Stomach (tissue), 9 donors: ENCODE results near the gene GUCD1. TPM values are rescaled to one million over a fixed set of nuclear protein-coding genes. Genes with fewer than 3 reads are reported as not detected.

Source experiments
- DNase-seq, 2 donors: peaks; one replicate each; pipeline versions ENCODE4 v3.0.0 to v3.0.0-alpha.2; 2013 to 2019
- H3K27ac ChIP-seq, 5 donors: fragments of 200-600 bp in 4 of 5; sonication (generic) in 4 of 5; one replicate each; pipeline ENCODE4 v1.5.1; 2013 to 2019; ENCODE audit warnings: mild to moderate bottlenecking in 1 of 5, moderate library complexity in 1 of 5
- H3K27me3 ChIP-seq, 3 donors: fragments of 200-600 bp; sonication (generic); one replicate each; pipeline ENCODE4 v1.5.1; 2017 to 2019; ENCODE audit warnings: mixed run types in 1 of 3
- H3K36me3 ChIP-seq, 4 donors: fragments of 200-600 bp; sonication (generic); 1 replicate in 3 of 4; 2 replicates in 1 of 4; pipeline ENCODE4 v1.5.1; 2016 to 2019
- H3K4me1 ChIP-seq, 4 donors: fragments of 200-600 bp; sonication (generic); one replicate each; pipeline ENCODE4 v1.5.1; 2016 to 2019
- H3K4me3 ChIP-seq, 4 donors: fragments of 200-600 bp; sonication (generic) in 3 of 4; one replicate each; pipeline ENCODE4 v1.5.1; 2016 to 2019; ENCODE audit warnings: mild to moderate bottlenecking in 1 of 4
- H3K9me3 ChIP-seq, 4 donors: fragments of 200-600 bp; sonication (generic); one replicate each; pipeline ENCODE4 v1.5.1; 2016 to 2019
- CTCF ChIP-seq, 7 experiments: fragments of 450-650 bp in 4 of 7; fragments of 200-600 bp in 3 of 7; sonication (generic) in 3 of 7; IDR thresholded peaks; one replicate each; pipeline ENCODE4 v1.5.1; 2016 to 2019; ENCODE audit warnings: antibody characterized with exemption in 7 of 7, control low read depth in 2 of 7, mild to moderate bottlenecking in 1 of 7
- EP300 ChIP-seq: sonication (generic); formaldehyde crosslinking; IDR thresholded peaks from one replicate; pipeline ENCODE4 v1.6.1; 2017; ENCODE audit warnings: antibody characterized with exemption
- POLR2A ChIP-seq, 4 donors: fragments of 450-650 bp; IDR thresholded peaks; one replicate each; pipeline ENCODE4 v1.6.1; 2016; ENCODE audit warnings: antibody characterized with exemption in 4 of 4, control low read depth in 2 of 4, mild to moderate bottlenecking in 1 of 4, moderate library complexity in 1 of 4
- POLR2AphosphoS5 ChIP-seq, 3 donors: sonication (generic); formaldehyde crosslinking; IDR thresholded peaks; one replicate each; pipeline ENCODE4 v1.6.1; 2016; ENCODE audit warnings: antibody characterized with exemption in 3 of 3
- WGBS, 5 donors: extraction: QIAGEN DNeasy Blood & Tissue Kit in 3 of 5; methylation state at CpG; one replicate each; pipeline versions ENCODE4 v1.1.5 to v1.1.7; 2013 to 2018; 5-methylcytosine and 5-hydroxymethylcytosine counted together
- intact Hi-C: fragments of 100-400 bp; cut with DNase I; formaldehyde crosslinking; loops from one replicate; pipeline ENCODE4 v1.15.1; 2023; ENCODE audit warnings: low total_unique reads
- polyA plus RNA-seq, 3 donors: library from polyadenylated mRNA; stranded (reverse); fragments of 200-250 nt; gene quantifications; one replicate each; pipeline ENCODE4 v1.2.3, GENCODE V29; 2013
- total RNA-seq, 5 donors: library from RNA; depleted of rRNA; stranded (reverse); fragments of >200 nt; gene quantifications; one replicate each; pipeline versions ENCODE4 v1.1.0 to v1.2.3, GENCODE V29; 2014 to 2016
- donor health status: healthy with polysubstance abuse.
- donor health status: Bipolar disorder and iron deficiency.
- donor health status: healthy.

Gene GUCD1
- total and polyA plus RNA-seq, 8 donors: 87.4 to 196 (median 167) TPM

- H3K4me3 ChIP-seq: no peak overlapping the region
- no peaks in the 10 kb centered on the region for H3K27me3 ChIP-seq
- 83 to 95% (median 91%) methylated on average over 2 of the region's 2 CpGs for WGBS, 5 donors
- DNase-seq: no peak
- intact Hi-C loops: loop anchor here (10.0 kb wide), 1 partner anchor 201 kb away; no protein-coding TSS in a partner anchor
- TF ChIP-seq CTCF (IDR thresholded peaks at IDR 0.05) (no peak), POLR2A (IDR thresholded peaks at IDR 0.05) (no peak), EP300 (no peak)
- no peaks in the 10 kb centered on the region for H3K9me3 ChIP-seq
- H3K27ac ChIP-seq: no peak overlapping the region
- H3K4me1 ChIP-seq: peaks cover 13 to 33% (median 31%) of the 10 kb centered on the region in 4 donors
- no peaks in the 10 kb centered on the region for H3K36me3 ChIP-seq
These were observed 28.7 kb downstream of the GUCD1 start for GRCh38 chr22:24526191-24526590.

GRCh38 chr22:24525416-24526037 lies 29.4 kb downstream of the GUCD1 start:
- peak; percentile 78 to 89 for DNase-seq
- no peak overlapping the region for H3K4me3 ChIP-seq
- no peaks in the 10 kb centered on the region for H3K9me3 ChIP-seq
- H3K27ac ChIP-seq: no peak overlapping the region
- H3K27me3 ChIP-seq: no peaks in the 10 kb centered on the region
- intact Hi-C loops: loop anchor here (10.0 kb wide), 1 partner anchor 201 kb away; no protein-coding TSS in a partner anchor
- no peak for TF ChIP-seq EP300
- no peak for TF ChIP-seq POLR2A (IDR thresholded peaks at IDR 0.05)
- TF ChIP-seq POLR2AphosphoS5 (IDR thresholded peaks at IDR 0.05): peak in 1 of 3 donors; percentile 59
- peak in 5 of 7 experiments; percentile 35 to 79 (median 74) for TF ChIP-seq CTCF (IDR thresholded peaks at IDR 0.05)
- H3K4me1 ChIP-seq: peaks cover 13 to 39% (median 32%) of the 10 kb centered on the region in 4 donors
- H3K36me3 ChIP-seq: no peaks in the 10 kb centered on the region
- WGBS, 5 donors: 7 to 21% (median 11%) methylated on average over 9 to 12 of the region's 12 CpGs

GRCh38 chr22:24523873-24524272 lies 31.1 kb downstream of the GUCD1 start:
- H3K4me1 ChIP-seq: peaks cover 13 to 41% (median 37%) of the 10 kb centered on the region in 4 donors
- no peaks in the 10 kb centered on the region for H3K27me3 ChIP-seq
- TF ChIP-seq POLR2A (IDR thresholded peaks at IDR 0.05) (no peak), EP300 (no peak), POLR2AphosphoS5 (IDR thresholded peaks at IDR 0.05) (peak in 2 of 3 donors; percentile 13 to 30), CTCF (IDR thresholded peaks at IDR 0.05) (no peak)
- H3K4me3 ChIP-seq: no peak overlapping the region
- H3K27ac ChIP-seq: peak overlapping the region in 4 of 5 donors; percentile 24 to 53 (median 38)
- intact Hi-C loops: loop anchor here (5.0 to 10.0 kb wide), 2 partner anchors 87 to 199 kb away; no protein-coding TSS in a partner anchor
- no peaks in the 10 kb centered on the region for H3K9me3 ChIP-seq
- H3K36me3 ChIP-seq: no peaks in the 10 kb centered on the region
- 25 to 52% (median 42%) methylated on average over 2 of the region's 2 CpGs for WGBS, 5 donors
- peak; percentile 32 to 51 for DNase-seq

GRCh38 chr22:24521791-24522245 lies 33.1 kb downstream of the GUCD1 start:
- H3K36me3 ChIP-seq: no peaks in the 10 kb centered on the region
- DNase-seq: peak; percentile 76 to 92
- WGBS, 5 donors: 23 to 37% (median 27%) methylated on average over 8 of the region's 8 CpGs
- TF ChIP-seq POLR2AphosphoS5 (IDR thresholded peaks at IDR 0.05): peak in 1 of 3 donors; percentile 32
- no peak for TF ChIP-seq EP300
- TF ChIP-seq CTCF (IDR thresholded peaks at IDR 0.05): peak in 4 of 7 experiments; percentile 24 to 75 (median 54)
- H3K9me3 ChIP-seq: no peaks in the 10 kb centered on the region
- intact Hi-C loops: loop anchor here (5.0 to 10.0 kb wide), 2 partner anchors 85 to 197 kb away; no protein-coding TSS in a partner anchor
- peaks cover 13 to 41% (median 37%) of the 10 kb centered on the region in 4 donors for H3K4me1 ChIP-seq
- no peaks in the 10 kb centered on the region for H3K27me3 ChIP-seq
- H3K4me3 ChIP-seq: no peak overlapping the region
- no peak overlapping the region for H3K27ac ChIP-seq
